ENCODE measurements around the gene DNAH17.
A peak's percentile ranks its signal among the peaks of the same experiment; 100 is the strongest.

The DNAH17 gene

GRCh38 chr17:78577296-78577695 is at the start of gene DNAH17:
DNAH17 (minus strand) TSS chr17:78577396; CDS start chr17:78575057, 2,339 bp downstream.
- no peak for DNase-seq
- intact Hi-C loops (cut with DNase I) = no loop called here

GRCh38 chr17:78624324-78625151 is 47.3 kb upstream of the DNAH17 start:
- intact Hi-C loops (cut with DNase I) = no loop called here
- DNase-seq = peak in 3 of 10 donors; percentile 0 to 66 (median 26)

GRCh38 chr17:78623541-78623940 is 46.3 kb upstream of the DNAH17 start:
- peak in 3 of 10 donors; percentile 26 to 81 (median 55) for DNase-seq
- intact Hi-C loops (cut with DNase I) = no loop called here

- DNase-seq = peak in 3 of 10 donors; percentile 50 to 67 (median 54)
- intact Hi-C loops (cut with DNase I) = no loop called here
Measured at GRCh38 chr17:78622491-78623265, 45.5 kb upstream of the DNAH17 start.

- peak in 3 of 10 donors; percentile 67 to 79 (median 70) for DNase-seq
- intact Hi-C loops (cut with DNase I) = no loop called here
Measured at GRCh38 chr17:78621720-78622490, 44.7 kb upstream of the DNAH17 start.

- peak in 1 of 10 donors; percentile 5 for DNase-seq
- intact Hi-C loops (cut with DNase I) = no loop called here
Measured at GRCh38 chr17:78620099-78620498, 42.9 kb upstream of the DNAH17 start.

- peak in 2 of 10 donors; percentile 47 to 73 for DNase-seq
- intact Hi-C loops (cut with DNase I) = no loop called here
Measured at GRCh38 chr17:78619334-78619733, 42.1 kb upstream of the DNAH17 start.

GRCh38 chr17:78618264-78619066 is 41.3 kb upstream of the DNAH17 start:
- intact Hi-C loops (cut with DNase I) = no loop called here
- peak in 2 of 10 donors; percentile 10 to 67 for DNase-seq

- peak in 3 of 10 donors; percentile 31 to 64 (median 61) for DNase-seq
- intact Hi-C loops (cut with DNase I) = no loop called here
Measured at GRCh38 chr17:78617511-78618061, 40.4 kb upstream of the DNAH17 start.

GRCh38 chr17:78616946-78617345 is 39.8 kb upstream of the DNAH17 start:
- DNase-seq = peak in 3 of 10 donors; percentile 22 to 64 (median 30)
- intact Hi-C loops (cut with DNase I) = no loop called here

- DNase-seq = peak in 2 of 10 donors; percentile 48 to 63
- intact Hi-C loops (cut with DNase I) = no loop called here
Measured at GRCh38 chr17:78615631-78616030, 38.4 kb upstream of the DNAH17 start.

GRCh38 chr17:78613416-78613815 is 36.2 kb upstream of the DNAH17 start:
- peak in 3 of 10 donors; percentile 5 to 56 (median 32) for DNase-seq
- intact Hi-C loops (cut with DNase I) = no loop called here

GRCh38 chr17:78611607-78612006 is 34.4 kb upstream of the DNAH17 start:
- intact Hi-C loops (cut with DNase I) = no loop called here
- peak in 2 of 10 donors; percentile 30 to 34 for DNase-seq

- intact Hi-C loops (cut with DNase I) = no loop called here
Measured at GRCh38 chr17:78610951-78611511, 33.8 kb upstream of the DNAH17 start.

GRCh38 chr17:78609191-78609641 is 32.0 kb upstream of the DNAH17 start:
- intact Hi-C loops (cut with DNase I) = no loop called here
- peak in 8 of 10 donors; percentile 14 to 90 (median 43) for DNase-seq

More at GRCh38 chr17:78610951-78611511, 33.8 kb upstream of the DNAH17 start:
- peak in 2 of 10 donors; percentile 2 to 26 for DNase-seq

- intact Hi-C loops (cut with DNase I) = no loop called here
- peak in 2 of 10 donors; percentile 3 to 32 for DNase-seq
Measured at GRCh38 chr17:78608804-78609186, 31.6 kb upstream of the DNAH17 start.

- intact Hi-C loops (cut with DNase I) = no loop called here
- DNase-seq = no peak
Measured at GRCh38 chr17:78608122-78608803, 31.1 kb upstream of the DNAH17 start.

- DNase-seq = no peak
- intact Hi-C loops (cut with DNase I) = no loop called here
Measured at GRCh38 chr17:78607038-78607437, 29.8 kb upstream of the DNAH17 start.

Data from posterior cingulate gyrus (tissue), 11 donors.